AG04450 (cell line): Measurements from ENCODE around the gene ZG16. TPM values are rescaled to one million over a fixed set of nuclear protein-coding genes. Genes with fewer than 3 reads are reported as not detected.

Experiments used
- CTCF ChIA-PET: fragments of 300-600, 350-600 bp; formaldehyde crosslinking; extraction: SDS; loops from one replicate; lab custom pipeline; 2022; ENCODE audit warnings: antibody characterized with exemption, inconsistent platforms; lab: Charles Lee
- POLR2A ChIA-PET: fragments of 350-600 bp; formaldehyde crosslinking; extraction: SDS; loops from one replicate; lab custom pipeline; 2021; ENCODE audit warnings: antibody characterized with exemption, inconsistent platforms; lab: Yijun Ruan, JAX
- DNase-seq: peaks from one replicate; pipeline ENCODE4 v3.0.0-alpha.2; 2011; ENCODE audit warnings: low read depth, low spot score
- H3K27ac ChIP-seq: one replicate; pipeline ENCODE4 v1.5.1; 2012; ENCODE audit warnings: low read depth, low read length, control low read depth
- H3K27me3 ChIP-seq: one replicate; pipeline ENCODE4 v1.6.0; 2012; ENCODE audit warnings: low read length; ENCODE audit not compliant: control insufficient read depth, insufficient read depth
- H3K4me3 ChIP-seq: 2 replicates; pipeline ENCODE4 v1.5.1; 2011; ENCODE audit warnings: mild to moderate bottlenecking, low read depth, low read length, control low read depth
- H3K9me3 ChIP-seq: 2 replicates; pipeline ENCODE4 v1.5.1; 2012; ENCODE audit warnings: low read length; ENCODE audit not compliant: control insufficient read depth, insufficient read depth
- CTCF ChIP-seq: IDR thresholded peaks from 2 replicates; pipeline ENCODE4 v1.5.1; 2011; ENCODE audit warnings: low read depth, low read length, control low read depth, inconsistent platforms
- polyA plus RNA-seq: library from polyadenylated mRNA; depleted of rRNA; stranded (reverse); fragments of >200 nt; gene quantifications from 2 replicates; pipeline ENCODE4 v1.2.3, GENCODE V29; 2011

ZG16 gene
- polyA plus RNA-seq, 1 experiment: not detected

GRCh38 chr16:29820271-29820701 lies 42.2 kb downstream of the ZG16 start, which contains the start of gene MVP:
Gene MVP, plus strand, starts transcription at chr16:29820462. Its CDS starts 10,088 bp downstream, at chr16:29830550.
- ChIA-PET POLR2A (interaction anchor here (0.8 to 1.1 kb wide), 5 partner anchors 8 to 80 kb away, joined by 3 to 5 read pairs (median 4); partner anchors contain the start of genes ASPHD1, PRRT2 and SEZ6L2), CTCF (interaction anchor here (1.2 to 5.6 kb wide), 2 partner anchors 12 to 28 kb away, joined by 3 to 41 read pairs; no protein-coding TSS in a partner anchor)
- no peak for DNase-seq
- Histone ChIP-seq H3K27ac (peak within 1 kb of the TSS; percentile 92), H3K4me3 (peak within 1 kb of the TSS; percentile 93), H3K9me3 (no peaks in the 10 kb centered on the region; the same call in 1 of the 2 replicates), H3K27me3 (no peaks in the 10 kb centered on the region)
- no peak for TF ChIP-seq CTCF

GRCh38 chr16:29820730-29821642 lies 42.9 kb downstream of the ZG16 start:
- Histone ChIP-seq H3K27me3 (no peaks in the 10 kb centered on the region), H3K4me3 (peak overlapping the region; percentile 93), H3K27ac (peak overlapping the region; percentile 92), H3K9me3 (no peaks in the 10 kb centered on the region; the same call in 1 of the 2 replicates)
- ChIA-PET POLR2A (interaction anchor here (0.8 to 1.1 kb wide), 3 partner anchors 13 to 78 kb away, joined by 4 to 5 read pairs (median 5); partner anchors contain the start of gene SEZ6L2), CTCF (interaction anchor here (0.5 to 5.6 kb wide), 4 partner anchors 13 to 28 kb away, joined by 3 to 41 read pairs (median 6); no protein-coding TSS in a partner anchor)
- no peak for TF ChIP-seq CTCF
- DNase-seq: no peak

GRCh38 chr16:29821643-29822115 lies 43.6 kb downstream of the ZG16 start:
- ChIA-PET CTCF (interaction anchor here (0.5 to 1.7 kb wide), 3 partner anchors 27 to 411 kb away, joined by 3 to 7 read pairs (median 4); no protein-coding TSS in a partner anchor), POLR2A (interaction anchor here (0.8 to 0.9 kb wide), 2 partner anchors 14 to 17 kb away, joined by 5 to 6 read pairs; no protein-coding TSS in a partner anchor)
- H3K4me3 ChIP-seq: peak overlapping the region; percentile 93
- H3K27ac ChIP-seq: peak overlapping the region; percentile 92
- no peaks in the 10 kb centered on the region; the same call in 1 of the 2 replicates for H3K9me3 ChIP-seq
- H3K27me3 ChIP-seq: no peaks in the 10 kb centered on the region
- no peak for DNase-seq
- no peak for TF ChIP-seq CTCF

GRCh38 chr16:29824589-29825144 lies 46.6 kb downstream of the ZG16 start:
- ChIA-PET POLR2A (interaction anchor here (0.6 to 2.1 kb wide), 6 partner anchors 9 to 101 kb away, joined by 3 to 11 read pairs (median 5); partner anchors contain the start of genes KCTD13 and PAGR1), CTCF (interaction anchor here (1.1 to 5.0 kb wide), 2 partner anchors 9 to 24 kb away, joined by 5 to 39 read pairs; partner anchors contain the start of gene PAGR1)

More at GRCh38 chr16:29824589-29825144, 46.6 kb downstream of the ZG16 start:
- Histone ChIP-seq H3K27ac (peak overlapping the region; percentile 99), H3K4me3 (peak overlapping the region; percentile 42), H3K9me3 (no peaks in the 10 kb centered on the region), H3K27me3 (no peaks in the 10 kb centered on the region)
- DNase-seq: peak; percentile 65
- TF ChIP-seq CTCF: no peak
